HepG2 (cell line): Measurements from ENCODE around the gene ARMC5. TPM values are rescaled to one million over a fixed set of nuclear protein-coding genes. Genes with fewer than 3 reads are reported as not detected.

Experiments
- ARHGAP35 ChIP-seq: sonication (generic); formaldehyde crosslinking; IDR thresholded peaks from 2 replicates; pipeline ENCODE4 v1.9.0; 2022; ENCODE audit warnings: mild to moderate bottlenecking, inconsistent platforms, moderate library complexity, missing genetic modification reagents, borderline replicate concordance
- ASH2L ChIP-seq: fragments of 300-600, 200-600 bp; sonication (generic); IDR thresholded peaks from 2 replicates; pipeline ENCODE4 v1.7.0; 2017; ENCODE audit warnings: low read depth, mild to moderate bottlenecking, moderate library complexity, mixed read lengths, low read length; ENCODE audit not compliant: insufficient read length
- FOXJ3 ChIP-seq: sonication (generic); formaldehyde crosslinking; IDR thresholded peaks from 2 replicates; pipeline ENCODE4 v1.4.0; 2020; ENCODE audit warnings: missing genetic modification reagents, mild to moderate bottlenecking, borderline replicate concordance
- HDAC1 ChIP-seq: sonication (generic); formaldehyde crosslinking; IDR thresholded peaks from 2 replicates; pipeline ENCODE4 v1.5.1; 2020; ENCODE audit warnings: mild to moderate bottlenecking, missing genetic modification reagents
- IKZF4 ChIP-seq: sonication (generic); formaldehyde crosslinking; IDR thresholded peaks from 2 replicates; pipeline ENCODE4 v1.5.1; 2020; ENCODE audit warnings: borderline replicate concordance, mild to moderate bottlenecking, low read depth, missing genetic modification reagents; ENCODE audit errors: not compliant biosample characterization
- SYNCRIP ChIP-seq: fragments of 200-400 bp; formaldehyde crosslinking; IDR thresholded peaks from 2 replicates; pipeline ENCODE4 v1.6.1; 2018; ENCODE audit warnings: mild to moderate bottlenecking, low read depth, low read length; ENCODE audit not compliant: insufficient read depth
- TGIF2 ChIP-seq: IDR thresholded peaks from 2 replicates; pipeline ENCODE4 v1.6.1; 2016; ENCODE audit warnings: control low read depth, missing compliant biosample characterization
- ZFP36 ChIP-seq: fragments of 150-350 bp; IDR thresholded peaks from 2 replicates; pipeline ENCODE4 v1.6.1; 2018; ENCODE audit warnings: borderline replicate concordance, low read length, low read depth; ENCODE audit not compliant: partially characterized antibody
- polyA plus RNA-seq, 8 experiments: library from polyadenylated mRNA; depleted of rRNA in 3 of 8; stranded (reverse) in 7 of 8; unstranded in 1 of 8; fragments of >200 nt; fragmentation: Illumina TruSeq in 4 of 8; extraction: Trizol in 4 of 8; gene quantifications; 2 replicates each; pipeline versions ENCODE4 v1.2.1 to v1.2.3, GENCODE V29; 2011 to 2016; ENCODE audit warnings: low read depth in 4 of 8, missing spikeins in 1 of 8, mixed read lengths in 1 of 8; ENCODE audit not compliant: insufficient read depth in 1 of 8
- total RNA-seq, 5 experiments: library from RNA; depleted of rRNA; stranded (reverse); fragments of >200 nt; fragmentation: Illumina TruSeq; extraction: Trizol; gene quantifications; 2 replicates each; pipeline ENCODE4 v1.2.3, GENCODE V29; 2016; ENCODE audit warnings: low read depth in 1 of 5
- TF ChIP-seq, protein P1 (sequence below): sonication (generic); formaldehyde crosslinking; IDR thresholded peaks from 2 replicates; pipeline ENCODE4 v1.5.0; 2020; ENCODE audit warnings: mild to moderate bottlenecking, missing genetic modification reagents
- TF ChIP-seq, protein P2 (sequence below): sonication (generic); formaldehyde crosslinking; IDR thresholded peaks from 2 replicates; pipeline ENCODE4 v1.8.1; 2023; ENCODE audit warnings: mild to moderate bottlenecking, inconsistent platforms, moderate library complexity, missing genetic modification reagents, borderline replicate concordance
- TF ChIP-seq, protein P3 (sequence below): sonication (generic); formaldehyde crosslinking; IDR thresholded peaks from 2 replicates; pipeline ENCODE4; 2020; ENCODE audit warnings: missing genetic modification reagents, mild to moderate bottlenecking, borderline replicate concordance
- TF ChIP-seq, protein P4 (sequence below): sonication (generic); formaldehyde crosslinking; IDR thresholded peaks from 2 replicates; pipeline ENCODE4 v1.5.0; 2020; ENCODE audit warnings: mild to moderate bottlenecking, low read depth, missing genetic modification reagents, borderline replicate concordance
- TF ChIP-seq, protein P5 (sequence below): sonication (generic); formaldehyde crosslinking; IDR thresholded peaks from 2 replicates; pipeline ENCODE4 v1.4.0; 2020; ENCODE audit warnings: mild to moderate bottlenecking, missing genetic modification reagents

ARMC5 gene
- total and polyA plus RNA-seq, 2 of the 13 experiments (the other 11 are each of a cell fraction or from before 2014, with no cell fraction given), result 10.8 to 22.3 TPM

DNA sequence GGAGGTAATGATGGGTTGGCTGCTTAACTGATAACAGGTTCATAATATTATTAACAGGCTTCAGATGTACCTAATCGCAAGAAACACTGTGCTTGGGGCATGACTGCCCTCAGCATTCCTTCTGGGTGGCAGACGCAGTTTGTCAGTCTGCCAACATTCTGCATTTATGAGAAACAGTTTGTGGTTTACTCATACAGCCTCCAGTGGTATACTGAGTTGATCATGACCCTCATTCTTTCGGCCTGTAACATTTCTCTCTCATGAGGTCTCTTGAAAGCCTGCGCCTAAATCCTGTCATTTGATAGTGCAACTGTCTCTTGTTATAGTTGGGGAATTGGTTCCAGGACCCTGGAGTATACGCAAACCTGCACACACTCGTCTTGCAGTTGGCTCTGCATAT is 53.8 kb downstream of the ARMC5 start (continued):
- TF ChIP-seq, protein P1, sequence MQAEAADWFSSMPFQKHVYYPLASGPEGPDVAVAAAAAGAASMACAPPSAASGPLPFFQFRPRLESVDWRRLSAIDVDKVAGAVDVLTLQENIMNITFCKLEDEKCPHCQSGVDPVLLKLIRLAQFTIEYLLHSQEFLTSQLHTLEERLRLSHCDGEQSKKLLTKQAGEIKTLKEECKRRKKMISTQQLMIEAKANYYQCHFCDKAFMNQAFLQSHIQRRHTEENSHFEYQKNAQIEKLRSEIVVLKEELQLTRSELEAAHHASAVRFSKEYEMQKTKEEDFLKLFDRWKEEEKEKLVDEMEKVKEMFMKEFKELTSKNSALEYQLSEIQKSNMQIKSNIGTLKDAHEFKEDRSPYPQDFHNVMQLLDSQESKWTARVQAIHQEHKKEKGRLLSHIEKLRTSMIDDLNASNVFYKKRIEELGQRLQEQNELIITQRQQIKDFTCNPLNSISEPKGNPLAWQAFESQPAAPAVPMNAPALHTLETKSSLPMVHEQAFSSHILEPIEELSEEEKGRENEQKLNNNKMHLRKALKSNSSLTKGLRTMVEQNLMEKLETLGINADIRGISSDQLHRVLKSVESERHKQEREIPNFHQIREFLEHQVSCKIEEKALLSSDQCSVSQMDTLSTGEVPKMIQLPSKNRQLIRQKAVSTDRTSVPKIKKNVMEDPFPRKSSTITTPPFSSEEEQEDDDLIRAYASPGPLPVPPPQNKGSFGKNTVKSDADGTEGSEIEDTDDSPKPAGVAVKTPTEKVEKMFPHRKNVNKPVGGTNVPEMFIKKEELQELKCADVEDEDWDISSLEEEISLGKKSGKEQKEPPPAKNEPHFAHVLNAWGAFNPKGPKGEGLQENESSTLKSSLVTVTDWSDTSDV (CRISPR knock-in tag), result no peak
- no peak for TF ChIP-seq ASH2L
- no peak for TF ChIP-seq HDAC1 (CRISPR knock-in tag)
- TF ChIP-seq, protein P2, sequence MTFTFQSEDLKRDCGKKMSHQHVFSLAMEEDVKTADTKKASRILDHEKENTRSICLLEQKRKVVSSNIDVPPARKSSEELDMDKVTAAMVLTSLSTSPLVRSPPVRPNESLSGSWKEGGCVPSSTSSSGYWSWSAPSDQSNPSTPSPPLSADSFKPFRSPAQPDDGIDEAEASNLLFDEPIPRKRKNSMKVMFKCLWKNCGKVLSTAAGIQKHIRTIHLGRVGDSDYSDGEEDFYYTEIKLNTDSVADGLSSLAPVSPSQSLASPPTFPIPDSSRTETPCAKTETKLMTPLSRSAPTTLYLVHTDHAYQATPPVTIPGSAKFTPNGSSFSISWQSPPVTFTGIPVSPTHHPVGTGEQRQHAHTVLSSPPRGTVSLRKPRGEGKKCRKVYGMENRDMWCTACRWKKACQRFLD (CRISPR knock-in tag), result no peak
- TF ChIP-seq SYNCRIP, result no peak
- no peak for TF ChIP-seq ZFP36
- no peak for TF ChIP-seq TGIF2 (CRISPR knock-in tag)
- TF ChIP-seq, protein P3, sequence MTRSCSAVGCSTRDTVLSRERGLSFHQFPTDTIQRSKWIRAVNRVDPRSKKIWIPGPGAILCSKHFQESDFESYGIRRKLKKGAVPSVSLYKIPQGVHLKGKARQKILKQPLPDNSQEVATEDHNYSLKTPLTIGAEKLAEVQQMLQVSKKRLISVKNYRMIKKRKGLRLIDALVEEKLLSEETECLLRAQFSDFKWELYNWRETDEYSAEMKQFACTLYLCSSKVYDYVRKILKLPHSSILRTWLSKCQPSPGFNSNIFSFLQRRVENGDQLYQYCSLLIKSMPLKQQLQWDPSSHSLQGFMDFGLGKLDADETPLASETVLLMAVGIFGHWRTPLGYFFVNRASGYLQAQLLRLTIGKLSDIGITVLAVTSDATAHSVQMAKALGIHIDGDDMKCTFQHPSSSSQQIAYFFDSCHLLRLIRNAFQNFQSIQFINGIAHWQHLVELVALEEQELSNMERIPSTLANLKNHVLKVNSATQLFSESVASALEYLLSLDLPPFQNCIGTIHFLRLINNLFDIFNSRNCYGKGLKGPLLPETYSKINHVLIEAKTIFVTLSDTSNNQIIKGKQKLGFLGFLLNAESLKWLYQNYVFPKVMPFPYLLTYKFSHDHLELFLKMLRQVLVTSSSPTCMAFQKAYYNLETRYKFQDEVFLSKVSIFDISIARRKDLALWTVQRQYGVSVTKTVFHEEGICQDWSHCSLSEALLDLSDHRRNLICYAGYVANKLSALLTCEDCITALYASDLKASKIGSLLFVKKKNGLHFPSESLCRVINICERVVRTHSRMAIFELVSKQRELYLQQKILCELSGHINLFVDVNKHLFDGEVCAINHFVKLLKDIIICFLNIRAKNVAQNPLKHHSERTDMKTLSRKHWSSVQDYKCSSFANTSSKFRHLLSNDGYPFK, result no peak
- TF ChIP-seq, protein P4, sequence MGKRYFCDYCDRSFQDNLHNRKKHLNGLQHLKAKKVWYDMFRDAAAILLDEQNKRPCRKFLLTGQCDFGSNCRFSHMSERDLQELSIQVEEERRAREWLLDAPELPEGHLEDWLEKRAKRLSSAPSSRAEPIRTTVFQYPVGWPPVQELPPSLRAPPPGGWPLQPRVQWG, result no peak
- TF ChIP-seq ARHGAP35 (CRISPR knock-in tag), result no peak
- no peak for TF ChIP-seq FOXJ3 (CRISPR knock-in tag)
- TF ChIP-seq IKZF4 (CRISPR knock-in tag), result no peak
- TF ChIP-seq, protein P5, sequence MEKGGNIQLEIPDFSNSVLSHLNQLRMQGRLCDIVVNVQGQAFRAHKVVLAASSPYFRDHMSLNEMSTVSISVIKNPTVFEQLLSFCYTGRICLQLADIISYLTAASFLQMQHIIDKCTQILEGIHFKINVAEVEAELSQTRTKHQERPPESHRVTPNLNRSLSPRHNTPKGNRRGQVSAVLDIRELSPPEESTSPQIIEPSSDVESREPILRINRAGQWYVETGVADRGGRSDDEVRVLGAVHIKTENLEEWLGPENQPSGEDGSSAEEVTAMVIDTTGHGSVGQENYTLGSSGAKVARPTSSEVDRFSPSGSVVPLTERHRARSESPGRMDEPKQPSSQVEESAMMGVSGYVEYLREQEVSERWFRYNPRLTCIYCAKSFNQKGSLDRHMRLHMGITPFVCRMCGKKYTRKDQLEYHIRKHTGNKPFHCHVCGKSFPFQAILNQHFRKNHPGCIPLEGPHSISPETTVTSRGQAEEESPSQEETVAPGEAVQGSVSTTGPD (CRISPR knock-in tag), result no peak
